Measurements from ENCODE around the gene SLC47A2.
"Not testable (repeated sequence)": the region's sequence is repeated elsewhere in the genome, so short reads cannot be mapped to it uniquely, and the experiment has no call there.

SLC47A2 gene, protein sequence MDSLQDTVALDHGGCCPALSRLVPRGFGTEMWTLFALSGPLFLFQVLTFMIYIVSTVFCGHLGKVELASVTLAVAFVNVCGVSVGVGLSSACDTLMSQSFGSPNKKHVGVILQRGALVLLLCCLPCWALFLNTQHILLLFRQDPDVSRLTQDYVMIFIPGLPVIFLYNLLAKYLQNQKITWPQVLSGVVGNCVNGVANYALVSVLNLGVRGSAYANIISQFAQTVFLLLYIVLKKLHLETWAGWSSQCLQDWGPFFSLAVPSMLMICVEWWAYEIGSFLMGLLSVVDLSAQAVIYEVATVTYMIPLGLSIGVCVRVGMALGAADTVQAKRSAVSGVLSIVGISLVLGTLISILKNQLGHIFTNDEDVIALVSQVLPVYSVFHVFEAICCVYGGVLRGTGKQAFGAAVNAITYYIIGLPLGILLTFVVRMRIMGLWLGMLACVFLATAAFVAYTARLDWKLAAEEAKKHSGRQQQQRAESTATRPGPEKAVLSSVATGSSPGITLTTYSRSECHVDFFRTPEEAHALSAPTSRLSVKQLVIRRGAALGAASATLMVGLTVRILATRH

DNA sequence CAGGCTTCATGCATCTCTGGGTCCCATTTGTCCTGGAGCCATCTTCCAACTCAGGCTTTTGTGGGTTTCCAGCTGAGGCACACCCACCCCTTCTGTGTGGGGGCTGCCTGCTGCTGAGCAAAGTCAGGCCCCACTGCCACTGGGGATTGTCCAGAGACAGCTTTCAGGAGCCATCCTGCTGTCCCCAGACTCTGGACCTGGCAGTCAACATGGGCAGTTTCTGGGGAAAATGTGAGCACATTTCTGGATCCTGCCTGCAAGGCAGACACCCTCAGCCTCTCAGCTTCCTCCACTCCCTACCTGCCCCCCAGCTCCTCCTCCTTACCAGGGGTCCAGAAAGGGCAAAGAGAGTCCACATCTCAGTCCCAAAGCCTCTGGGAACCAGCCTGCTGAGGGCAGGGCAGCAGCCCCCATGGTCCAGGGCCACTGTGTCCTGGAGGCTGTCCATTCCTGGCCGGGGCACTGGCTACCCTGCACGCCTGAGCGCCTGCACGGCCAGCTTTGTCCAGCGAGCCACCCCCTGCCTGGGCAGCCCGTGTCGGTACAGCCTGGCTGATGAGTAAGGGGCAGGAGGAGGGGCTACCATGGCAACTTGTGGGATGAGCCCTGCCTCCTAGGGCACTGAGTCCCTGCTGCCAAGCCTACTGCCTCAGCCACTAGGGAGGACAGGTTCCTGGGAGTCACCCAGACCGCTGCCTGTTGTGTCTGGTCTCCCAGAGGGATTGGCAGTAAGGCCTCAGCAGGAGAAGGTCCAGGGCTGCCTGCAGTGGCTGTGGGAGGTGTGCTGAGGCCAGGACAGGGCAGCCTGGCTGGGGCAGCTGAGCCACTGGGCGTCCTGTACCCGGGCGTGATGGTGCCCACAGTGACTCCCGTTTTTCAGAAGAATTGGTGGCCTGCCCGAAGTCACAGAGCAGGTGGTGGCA is at the start of gene SLC47A2:
TSS of gene SLC47A2 (minus strand) at position 477 of the 923 bp plus-strand sequence. CDS start at position 448, 29 bp downstream.
- DNase-seq (ENCODE audit: low read depth in 2 of 2): no peak

DNA sequence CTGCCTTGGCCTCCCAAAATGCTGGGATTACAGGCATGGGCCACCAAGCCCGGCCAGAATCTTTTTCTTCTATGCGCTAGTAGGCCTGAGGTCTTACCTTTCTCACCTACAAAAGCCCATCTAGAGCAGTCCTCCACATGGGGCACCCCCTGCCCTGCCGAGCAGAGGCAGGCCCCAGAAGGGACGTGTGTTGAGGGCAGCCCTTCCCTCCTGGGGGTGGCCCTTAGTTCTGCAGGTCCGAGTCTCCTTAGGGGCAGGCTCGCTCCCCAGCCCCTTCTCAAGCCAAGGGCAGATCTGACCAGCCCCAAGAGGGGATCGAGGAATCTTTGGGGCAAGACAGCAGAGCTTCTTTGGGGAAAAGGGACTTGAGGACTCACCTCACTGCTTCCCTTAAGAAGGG is 49.6 kb upstream of the SLC47A2 start:
- no peak for DNase-seq (ENCODE audit: low read depth in 2 of 2)

DNA sequence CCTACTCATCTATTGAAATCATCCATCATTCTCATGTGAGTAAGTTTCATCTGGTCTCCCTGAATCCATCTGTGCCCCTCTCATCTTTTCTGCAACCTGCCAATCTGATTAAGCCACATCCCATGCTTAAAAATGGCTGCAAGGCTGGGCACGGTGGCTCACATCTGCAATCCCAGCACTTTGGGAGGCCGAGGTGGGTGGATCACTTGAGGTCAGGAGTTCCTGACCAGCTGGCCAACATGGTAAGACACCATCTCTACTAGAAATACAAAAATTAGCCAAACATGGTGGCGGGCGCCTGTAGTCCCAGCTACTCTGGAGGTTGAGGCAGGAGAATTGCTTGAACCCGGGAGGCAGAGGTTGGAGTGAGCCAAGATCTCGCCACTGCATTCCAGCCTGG is 47.6 kb upstream of the SLC47A2 start:
- not testable (repeated sequence) for DNase-seq (ENCODE audit: low read depth in 2 of 2)

DNA sequence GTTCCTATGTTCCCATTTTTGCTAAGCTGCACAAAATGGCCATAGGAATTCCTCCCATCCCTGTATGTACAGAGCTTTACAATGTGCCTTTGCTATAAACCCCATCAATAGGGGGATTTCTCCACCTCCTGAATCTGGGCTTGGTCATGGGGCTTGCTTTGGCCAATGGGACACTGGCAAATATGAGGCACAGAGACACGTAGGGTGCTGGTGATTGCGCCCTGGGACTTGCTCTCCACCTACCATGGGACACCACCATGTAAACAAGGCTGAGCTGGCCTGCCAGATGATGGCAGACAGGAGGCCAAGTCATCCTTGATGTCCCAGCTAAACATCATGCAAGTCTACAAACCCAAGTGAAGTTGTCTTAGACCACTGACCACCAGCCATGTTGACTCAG is 47.0 kb upstream of the SLC47A2 start:
- DNase-seq (ENCODE audit: low read depth in 2 of 2): no peak

DNA sequence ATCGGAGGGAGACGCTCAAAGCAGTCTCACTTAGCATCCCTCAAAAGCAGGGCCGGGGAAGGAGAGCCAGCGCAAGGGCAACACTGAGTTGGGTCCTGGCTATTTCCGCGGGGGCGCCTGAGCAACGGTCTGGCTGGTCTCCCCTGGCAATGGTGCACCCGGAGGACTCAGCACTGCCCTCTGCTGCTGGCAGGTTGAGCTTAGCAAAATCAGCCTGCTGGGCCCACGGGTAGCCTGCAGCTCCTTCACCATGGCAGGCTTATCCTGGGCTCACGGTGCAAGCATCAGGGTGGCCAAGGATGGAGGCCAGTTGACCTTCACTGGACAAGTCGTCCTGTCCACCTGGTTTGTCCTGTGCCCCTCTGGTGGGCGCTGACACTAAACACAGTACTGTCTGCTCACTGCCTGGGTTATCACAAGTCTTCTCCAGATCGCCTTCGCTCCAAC is 46.2 kb upstream of the SLC47A2 start:
- DNase-seq (ENCODE audit: low read depth in 2 of 2): peak; percentile 25 to 26

DNA sequence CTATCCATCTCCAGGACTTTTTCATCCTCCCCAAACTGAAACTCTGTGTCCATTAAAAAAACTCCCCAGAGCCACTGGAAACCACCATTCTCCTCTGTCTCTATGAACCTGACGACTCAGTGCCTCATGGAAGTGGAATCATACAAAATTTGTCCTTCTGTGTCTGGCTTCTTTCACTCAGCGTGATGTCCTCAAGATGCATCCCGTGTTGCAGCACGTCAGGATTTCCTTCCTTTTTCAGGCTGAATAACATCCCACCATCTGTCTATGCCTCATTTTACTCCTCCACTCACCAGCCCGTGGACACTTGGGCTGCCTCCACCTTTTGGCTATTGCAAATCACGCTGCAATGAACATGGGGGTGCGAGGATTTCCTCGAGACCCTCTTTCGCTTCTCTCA is 44.4 kb upstream of the SLC47A2 start:
- no peak for DNase-seq (ENCODE audit: low read depth in 2 of 2)

DNA sequence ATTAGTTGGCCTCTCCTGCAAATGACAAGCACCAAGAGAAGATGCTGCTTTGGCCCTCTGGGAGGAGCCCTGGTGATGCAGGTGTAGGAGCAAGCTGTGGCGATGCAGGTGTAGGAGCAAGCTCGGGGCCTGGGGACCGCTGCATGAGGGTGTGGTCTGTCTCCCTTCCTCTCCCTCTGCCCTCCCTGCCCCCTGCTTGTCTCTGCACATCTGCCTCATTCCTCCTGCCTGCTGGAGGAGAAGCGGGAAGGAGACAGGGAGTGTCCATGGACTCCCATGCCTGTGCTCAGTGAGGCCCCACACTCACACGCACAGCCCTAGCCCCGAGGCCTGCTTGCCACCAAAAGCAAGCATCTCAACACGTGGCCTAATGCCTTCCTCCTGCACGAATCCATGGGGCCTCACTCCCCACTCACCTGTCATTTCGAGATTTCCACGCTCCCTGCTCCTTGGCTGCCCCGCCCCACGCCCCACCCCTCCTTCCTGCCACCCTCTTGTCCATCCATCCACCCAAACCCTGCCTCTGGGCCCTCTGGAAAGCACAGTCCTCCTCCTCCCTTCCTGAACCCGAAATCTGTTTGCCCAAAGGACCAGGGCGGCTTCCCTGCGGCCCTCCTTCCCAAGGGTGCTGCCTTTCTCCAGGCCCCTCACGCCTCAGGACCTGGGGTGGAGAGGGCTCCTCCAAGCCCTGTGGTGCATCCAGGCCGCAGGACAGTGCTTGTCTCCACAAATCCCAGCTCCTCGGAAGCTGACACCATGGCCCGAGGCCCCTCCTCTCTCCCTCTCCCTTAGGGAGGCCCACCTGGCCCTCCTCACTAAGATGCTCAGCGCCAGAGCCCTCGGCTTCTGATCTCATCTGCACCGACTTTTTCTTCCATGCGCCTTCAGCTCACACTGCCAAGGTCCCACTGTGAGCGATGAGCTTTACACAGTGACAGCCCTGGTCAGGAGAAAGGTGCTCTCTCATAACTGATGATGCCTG is 43.5 kb upstream of the SLC47A2 start:
- DNase-seq (ENCODE audit: low read depth in 2 of 2): no peak

DNA sequence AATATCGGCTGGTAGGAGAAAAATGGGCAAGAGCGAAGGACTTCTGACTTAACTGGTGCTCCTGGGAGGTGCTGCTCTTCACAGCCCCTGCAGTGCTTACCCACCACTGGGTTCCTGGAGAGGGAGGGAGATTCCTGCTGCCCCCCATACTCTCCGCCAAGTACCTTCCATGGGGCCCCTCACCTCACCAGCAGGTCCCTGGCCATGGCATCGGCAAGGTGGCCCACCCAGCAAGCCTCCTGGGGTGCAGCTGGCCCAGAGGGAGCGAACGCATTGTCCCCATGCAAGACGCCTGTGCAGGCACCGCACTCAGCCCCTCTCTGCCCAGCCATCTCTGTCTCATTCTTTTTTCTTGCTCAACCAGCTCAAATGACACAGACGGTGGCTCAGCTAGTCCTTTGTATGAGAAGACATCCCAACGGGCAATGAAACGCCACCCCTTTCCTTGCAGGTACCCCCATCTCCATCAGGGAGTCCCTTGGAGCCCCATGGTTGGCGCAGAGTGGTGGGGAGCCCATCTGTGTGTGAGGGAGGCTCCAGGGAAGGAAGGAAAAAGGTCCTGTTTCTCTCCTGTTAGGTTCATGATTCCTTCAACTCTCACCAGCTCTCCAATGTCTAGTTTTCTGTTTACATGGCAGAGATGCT is 41.3 kb upstream of the SLC47A2 start:
- no peak for DNase-seq (ENCODE audit: low read depth in 2 of 2)

DNA sequence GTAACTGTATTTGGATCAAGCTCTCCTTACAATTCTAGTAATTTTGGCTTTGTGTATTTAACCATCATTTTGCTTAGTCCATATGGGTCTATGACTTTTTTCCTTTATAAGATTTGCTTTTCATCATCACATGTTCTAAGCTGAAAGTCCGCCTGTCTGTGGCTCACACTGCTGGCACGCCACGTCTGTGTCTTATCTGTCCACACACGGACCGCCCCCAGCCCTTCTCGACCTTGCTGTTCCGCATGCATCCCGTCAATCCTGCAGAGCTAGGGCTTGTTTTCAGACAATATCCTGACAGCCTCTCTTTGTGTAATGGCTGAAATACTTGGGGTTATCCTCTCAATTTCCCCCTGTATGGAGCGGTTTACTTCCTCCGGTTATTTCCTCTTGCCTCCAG is 40.2 kb upstream of the SLC47A2 start:
- DNase-seq (ENCODE audit: low read depth in 2 of 2): no peak

DNA sequence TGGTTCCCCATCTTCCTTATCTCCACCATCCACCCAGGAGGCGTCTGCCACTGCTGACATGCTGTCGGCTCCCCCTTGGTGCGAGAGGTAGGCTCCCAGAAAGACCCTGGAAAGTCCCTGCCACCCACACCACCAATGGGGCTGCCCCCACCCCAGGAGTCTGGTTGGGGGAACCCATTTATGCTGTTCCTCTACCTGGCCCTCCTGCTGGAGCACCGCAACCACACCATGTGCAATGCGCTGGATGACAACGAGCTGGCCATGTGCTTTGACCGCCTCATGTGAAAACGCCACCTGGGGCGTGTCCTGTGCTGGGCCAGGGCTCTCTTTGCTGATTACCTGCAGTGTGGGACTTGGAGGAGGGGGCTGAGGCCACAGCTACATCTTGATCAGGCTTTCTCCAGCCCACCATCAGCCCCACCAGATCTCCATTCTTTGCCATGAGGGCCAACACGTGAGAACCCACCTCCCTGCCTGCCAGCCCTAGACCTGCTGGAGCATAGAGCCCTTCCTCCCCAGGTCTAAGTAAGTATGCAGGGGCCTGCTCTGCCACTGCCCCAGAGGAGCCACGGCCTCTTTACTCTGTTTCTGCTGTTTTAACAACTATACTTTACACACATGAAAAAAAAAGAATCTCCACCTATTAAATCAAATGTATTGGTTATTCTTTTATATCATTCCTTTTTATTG is 39.6 kb upstream of the SLC47A2 start:
- no peak for DNase-seq (ENCODE audit: low read depth in 2 of 2)

DNA sequence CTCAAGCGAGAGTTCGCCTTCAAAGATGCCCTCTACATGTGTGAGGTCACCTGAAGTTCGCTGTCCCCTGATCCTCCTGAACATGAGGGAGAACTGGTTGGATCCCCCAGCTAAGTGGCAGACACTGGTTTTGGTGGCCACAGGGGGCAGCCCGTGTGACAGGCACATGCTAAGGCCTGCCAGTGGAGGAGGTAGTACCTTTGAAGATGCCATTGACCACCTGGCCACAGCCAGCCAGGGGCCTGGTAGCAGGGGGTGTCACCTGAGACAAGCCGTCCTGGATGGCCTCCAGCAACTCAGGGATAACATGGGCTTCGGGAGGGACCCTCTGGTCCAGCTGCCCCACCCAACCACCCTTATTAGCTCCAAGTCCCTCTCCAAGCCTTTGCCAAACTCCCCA is 39.0 kb upstream of the SLC47A2 start:
- DNase-seq (ENCODE audit: low read depth in 2 of 2): no peak

DNA sequence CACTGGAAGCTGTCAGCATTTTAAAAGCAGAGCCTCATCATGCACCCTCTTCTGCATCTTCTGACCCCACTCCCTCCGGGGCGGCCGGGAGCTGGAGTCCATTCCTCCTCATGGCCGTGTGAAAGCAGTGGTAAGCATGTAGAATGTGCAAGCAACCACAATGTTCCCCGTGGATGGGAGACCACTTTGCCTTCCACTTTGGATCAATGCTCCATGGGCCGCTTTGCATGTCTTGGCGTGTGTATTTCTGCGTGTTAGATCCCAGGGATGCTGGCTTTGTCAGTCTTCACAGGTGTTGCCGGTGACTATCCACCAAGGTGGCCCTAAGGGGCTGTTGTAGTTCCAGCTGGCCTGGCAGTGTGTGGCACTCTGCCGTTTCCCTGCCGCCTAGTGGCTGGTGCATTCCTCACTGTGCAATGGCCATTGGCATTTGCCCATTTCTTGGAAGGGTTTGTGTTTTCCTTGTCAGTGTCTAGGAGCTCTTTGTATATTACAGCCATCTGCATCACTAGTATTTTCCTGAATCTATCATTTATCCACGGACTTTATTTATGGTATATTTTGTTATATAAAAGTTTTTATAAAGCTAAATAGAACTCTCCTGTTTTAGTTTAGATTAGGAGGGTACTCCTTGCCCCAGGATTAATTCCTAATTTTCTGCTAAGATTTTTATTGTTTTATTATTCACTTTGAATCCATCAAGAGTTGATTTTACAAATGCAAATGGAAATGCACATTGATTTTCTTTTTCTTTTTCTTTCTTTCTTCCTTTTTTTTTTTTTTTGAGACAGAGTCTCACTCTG is 37.5 kb upstream of the SLC47A2 start:
- no peak for DNase-seq (ENCODE audit: low read depth in 2 of 2)

DNA sequence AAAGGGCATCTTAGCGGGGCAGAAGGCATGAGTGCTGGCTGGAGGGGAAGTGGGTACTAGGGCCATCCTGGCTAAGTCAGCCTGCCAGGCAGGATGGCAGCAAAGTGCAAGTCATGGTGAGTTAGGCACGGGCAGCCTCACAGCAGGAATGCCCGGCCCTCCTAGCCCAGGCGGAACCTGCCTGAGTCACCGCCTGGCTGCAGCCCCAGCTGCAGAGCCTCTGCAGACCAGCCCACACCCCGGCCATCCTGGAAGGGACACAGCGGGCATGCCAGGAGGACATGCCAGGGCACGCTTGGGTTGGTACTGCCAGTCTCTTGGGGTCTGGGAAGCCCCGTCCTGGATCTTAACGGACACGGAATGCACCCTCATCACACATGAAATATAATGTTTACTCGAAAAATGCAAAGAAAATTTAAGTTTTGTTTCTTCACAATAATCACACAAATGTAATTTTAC is 36.7 kb upstream of the SLC47A2 start:
- DNase-seq (ENCODE audit: low read depth in 2 of 2): no peak

DNA sequence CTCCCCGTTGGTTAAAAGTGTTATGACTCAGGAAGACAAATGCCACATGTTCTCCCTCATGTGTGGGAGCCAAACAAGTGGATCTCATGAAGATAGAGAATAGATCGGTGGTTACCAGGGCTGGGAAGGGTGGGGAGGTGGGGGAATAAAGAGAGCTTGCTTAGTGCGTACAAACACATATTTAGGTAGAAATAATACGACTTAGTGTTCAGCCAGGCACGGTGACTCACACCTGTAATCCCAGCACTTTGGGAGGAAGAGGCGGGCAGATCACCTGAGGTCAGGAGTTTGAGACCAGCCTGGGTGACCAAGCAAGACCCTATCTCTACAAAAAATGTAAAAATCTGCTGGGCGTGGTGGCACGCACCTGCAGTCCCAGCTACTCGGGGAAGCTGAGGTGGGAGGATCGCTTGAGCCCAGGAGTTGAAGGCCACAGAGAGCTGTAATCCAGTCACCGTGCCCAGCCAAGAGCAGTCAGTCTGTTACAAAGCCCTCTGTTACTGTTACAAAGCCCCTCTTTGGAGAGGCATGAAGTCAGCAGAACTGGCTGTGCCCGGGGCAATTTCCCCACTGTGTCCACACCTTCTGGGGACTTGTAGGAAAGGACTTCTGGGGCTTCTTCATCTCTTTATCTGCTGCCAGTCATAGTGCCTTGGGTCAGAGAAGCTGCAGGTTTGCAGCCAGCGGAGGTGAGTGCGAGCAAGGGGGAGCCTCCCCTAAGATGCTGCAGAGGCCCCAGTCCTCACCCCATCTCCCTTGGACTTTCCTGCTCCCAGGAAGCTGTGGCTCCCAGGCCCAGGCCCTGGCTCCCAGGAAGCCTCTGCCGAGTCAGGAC is 36.0 kb upstream of the SLC47A2 start:
- no peak for DNase-seq (ENCODE audit: low read depth in 2 of 2)

DNA sequence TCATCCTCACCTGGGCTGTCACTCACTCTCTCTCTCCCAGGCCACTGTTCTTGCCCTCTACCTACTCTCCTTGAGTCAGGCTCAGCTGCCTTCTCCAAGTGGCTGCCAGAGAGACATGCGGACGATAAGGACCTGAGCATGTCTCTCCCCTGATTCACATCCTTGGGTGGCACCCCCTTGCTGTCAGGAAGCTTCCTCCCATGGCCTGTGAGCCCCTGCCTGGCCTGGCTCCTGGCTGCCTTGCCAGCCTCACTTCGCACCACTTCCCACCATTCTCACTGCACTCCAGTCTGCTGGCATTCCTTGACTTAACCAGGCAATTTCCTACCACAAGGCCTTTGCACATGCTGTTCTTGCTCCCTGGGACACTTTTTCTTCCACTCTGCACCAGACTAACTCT is 34.5 kb upstream of the SLC47A2 start:
- DNase-seq (ENCODE audit: low read depth in 2 of 2): no peak

DNA sequence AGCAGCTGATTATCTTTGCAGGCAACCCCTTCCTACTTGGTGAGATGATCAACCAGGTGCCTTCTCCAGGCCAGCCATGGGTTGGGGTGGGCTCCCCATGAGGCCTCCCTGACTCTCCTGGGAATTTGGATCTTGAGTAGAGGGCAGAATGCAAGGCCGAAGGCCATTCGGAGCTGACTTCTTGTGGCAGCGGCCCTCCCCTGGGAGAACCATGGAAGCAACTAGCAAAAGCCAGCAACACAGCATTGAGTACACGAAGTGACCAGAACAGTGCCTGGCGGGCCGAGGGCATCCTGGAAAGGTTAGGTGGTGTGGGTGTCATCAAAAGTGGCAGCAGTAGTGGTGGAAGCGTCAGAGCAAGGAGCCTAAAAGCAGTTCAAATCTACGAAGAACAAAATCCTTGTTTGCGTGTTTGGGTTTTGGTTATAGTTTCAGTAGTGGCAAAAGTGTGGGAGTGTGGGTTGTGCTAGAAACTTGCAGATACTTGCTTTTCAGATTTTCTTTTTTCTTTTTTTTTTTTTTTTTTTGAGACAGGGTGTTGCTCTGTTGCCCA is 33.7 kb upstream of the SLC47A2 start:
- DNase-seq (ENCODE audit: low read depth in 2 of 2): no peak

DNA sequence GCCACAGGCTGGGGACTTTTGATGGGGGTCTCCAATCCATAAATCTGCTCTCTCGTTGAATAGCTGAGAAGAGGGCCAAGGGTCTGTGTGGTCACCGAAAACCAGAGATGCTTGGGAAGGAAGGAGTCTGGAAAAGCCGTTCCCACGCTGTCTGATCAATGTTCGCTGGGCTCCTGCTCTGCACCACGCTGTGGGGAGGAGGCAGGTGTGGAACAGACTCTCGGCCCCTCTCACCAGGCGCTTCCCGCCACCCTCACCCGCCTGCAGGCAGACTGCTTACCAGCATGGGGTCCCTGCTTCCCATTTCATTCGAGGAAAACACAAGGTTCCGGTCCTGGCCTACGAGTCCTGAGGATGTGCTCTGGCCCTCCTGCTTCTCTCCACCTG is 32.4 kb upstream of the SLC47A2 start:
- DNase-seq (ENCODE audit: low read depth in 2 of 2): no peak
